SK-N-MC (cell line): ENCODE results near the gene GPATCH2.

Experiments
- EZH2 ChIP-seq: fragments of 200-600 bp; sonication (generic); IDR thresholded peaks from one replicate; pipeline ENCODE4 v1.6.1; 2017; ENCODE audit warnings: antibody characterized with exemption
- POLR2AphosphoS5 ChIP-seq: IDR thresholded peaks from 2 replicates; pipeline ENCODE4 v1.6.1; 2012; ENCODE audit warnings: mild to moderate bottlenecking, low read depth, low read length, borderline replicate concordance

DNA sequence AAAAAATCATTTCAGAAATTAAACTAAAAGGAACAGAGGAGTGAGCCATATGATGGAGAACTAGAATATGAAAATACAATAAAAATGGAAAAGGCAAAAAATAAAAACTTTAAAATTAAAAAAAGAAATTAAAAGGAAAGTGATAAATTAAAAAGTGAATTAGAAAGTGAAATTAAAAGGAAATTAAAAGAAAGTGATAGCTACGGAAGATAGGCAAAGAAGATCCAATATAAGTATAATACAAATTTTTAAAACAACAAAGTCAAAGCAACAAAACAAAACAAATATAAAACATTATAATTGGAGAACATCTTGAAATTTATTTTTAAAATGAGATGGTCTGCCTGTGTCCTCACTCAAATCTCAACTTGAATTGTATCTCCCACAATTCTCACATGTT is 165.8 kb downstream of the GPATCH2 start:
- no peak for TF ChIP-seq POLR2AphosphoS5
- no peak for TF ChIP-seq EZH2
